ENCODE data around the gene ZMYND12.
A peak's percentile ranks its signal among the peaks of the same experiment; 100 is the strongest.
"Not testable (repeated sequence)": the region's sequence is repeated elsewhere in the genome, so short reads cannot be mapped to it uniquely, and the experiment has no call there.

ZMYND12 gene

GRCh38 chr1:42456010-42456753 lies at the start of gene ZMYND12, which contains the start of gene PPCS:
Gene ZMYND12 (minus strand): TSS chr1:42456022. CDS start chr1:42455997, 25 bp downstream.
Gene PPCS (plus strand): TSS chr1:42456543. CDS start chr1:42456566, 23 bp downstream.
- DNase-seq (ENCODE audit: low read depth in 2 of 2, low spot score in 1 of 2): peak; percentile 82

GRCh38 chr1:42504535-42505128 lies 48.8 kb upstream of the ZMYND12 start:
- no peak for DNase-seq (ENCODE audit: low read depth in 2 of 2, low spot score in 1 of 2)

GRCh38 chr1:42502031-42502430 lies 46.2 kb upstream of the ZMYND12 start:
- not testable (repeated sequence) for DNase-seq (ENCODE audit: low read depth in 2 of 2, low spot score in 1 of 2)

- DNase-seq (ENCODE audit: low read depth in 2 of 2, low spot score in 1 of 2): no peak
Measured at GRCh38 chr1:42490237-42490636, 34.4 kb upstream of the ZMYND12 start.

- no peak for DNase-seq (ENCODE audit: low read depth in 2 of 2, low spot score in 1 of 2)
Measured at GRCh38 chr1:42484382-42484781, 28.6 kb upstream of the ZMYND12 start.

- no peak for DNase-seq (ENCODE audit: low read depth in 2 of 2, low spot score in 1 of 2)
Measured at GRCh38 chr1:42482635-42483153, 26.9 kb upstream of the ZMYND12 start.

- DNase-seq (ENCODE audit: low read depth in 2 of 2, low spot score in 1 of 2): no peak
Measured at GRCh38 chr1:42480921-42481320, 25.1 kb upstream of the ZMYND12 start.

- no peak for DNase-seq (ENCODE audit: low read depth in 2 of 2, low spot score in 1 of 2)
Measured at GRCh38 chr1:42479621-42480020, 23.8 kb upstream of the ZMYND12 start.

GRCh38 chr1:42477775-42478174 lies 22.0 kb upstream of the ZMYND12 start:
- DNase-seq (ENCODE audit: low read depth in 2 of 2, low spot score in 1 of 2): no peak

- DNase-seq (ENCODE audit: low read depth in 2 of 2, low spot score in 1 of 2): not testable (repeated sequence)
Measured at GRCh38 chr1:42477354-42477753, 21.5 kb upstream of the ZMYND12 start.

GRCh38 chr1:42476605-42477004 lies 20.8 kb upstream of the ZMYND12 start:
- no peak for DNase-seq (ENCODE audit: low read depth in 2 of 2, low spot score in 1 of 2)

- no peak for DNase-seq (ENCODE audit: low read depth in 2 of 2, low spot score in 1 of 2)
Measured at GRCh38 chr1:42469727-42470126, 13.9 kb upstream of the ZMYND12 start.

- no peak for DNase-seq (ENCODE audit: low read depth in 2 of 2, low spot score in 1 of 2)
Measured at GRCh38 chr1:42466030-42466429, 10.2 kb upstream of the ZMYND12 start.

- no peak for DNase-seq (ENCODE audit: low read depth in 2 of 2, low spot score in 1 of 2)
Measured at GRCh38 chr1:42463921-42464320, 8.1 kb upstream of the ZMYND12 start.

- peak; percentile 90 to 94 for DNase-seq (ENCODE audit: low read depth in 2 of 2, low spot score in 1 of 2)
Measured at GRCh38 chr1:42462828-42463763, 7.3 kb upstream of the ZMYND12 start, which contains the start of gene CCDC30. Gene CCDC30 (plus strand): TSS chr1:42463286. CDS start chr1:42480552, 17,266 bp downstream.

- no peak for DNase-seq (ENCODE audit: low read depth in 2 of 2, low spot score in 1 of 2)
Measured at GRCh38 chr1:42461196-42461595, 5.4 kb upstream of the ZMYND12 start.

GRCh38 chr1:42456754-42457089 lies 900 bp upstream of the ZMYND12 start:
- peak; percentile 18 to 24 for DNase-seq (ENCODE audit: low read depth in 2 of 2, low spot score in 1 of 2)

- DNase-seq (ENCODE audit: low read depth in 2 of 2, low spot score in 1 of 2): no peak
Measured at GRCh38 chr1:42454403-42454802, 1.4 kb downstream of the ZMYND12 start.

GRCh38 chr1:42453386-42453785 lies 2.4 kb downstream of the ZMYND12 start:
- DNase-seq (ENCODE audit: low read depth in 2 of 2, low spot score in 1 of 2): no peak

- no peak for DNase-seq (ENCODE audit: low read depth in 2 of 2, low spot score in 1 of 2)
Measured at GRCh38 chr1:42450061-42450460, 5.8 kb downstream of the ZMYND12 start.

GRCh38 chr1:42449256-42449655 lies 6.6 kb downstream of the ZMYND12 start:
- no peak for DNase-seq (ENCODE audit: low read depth in 2 of 2, low spot score in 1 of 2)
